PC-9 (cell line): ENCODE data around the gene SYNDIG1. TPM values are rescaled to one million over a fixed set of nuclear protein-coding genes. Genes with fewer than 3 reads are reported as not detected.

Source experiments
- BruUV-seq: library from RNA; stranded (reverse); fragments of 400-500 nt; replicated peaks from 2 replicates; lab custom pipeline; 2021; lab: Mats Ljungman, UMichigan
- CTCF ChIA-PET: fragments of 300-600 bp; sonication (Branson Sonifier 250); formaldehyde crosslinking; loops from one replicate; lab custom pipeline; 2022; ENCODE audit warnings: antibody characterized with exemption; lab: Charles Lee
- POLR2A ChIA-PET: fragments of 300-600 bp; sonication (Branson Sonifier 250); formaldehyde crosslinking; loops from one replicate; lab custom pipeline; 2022; ENCODE audit warnings: antibody characterized with exemption; ENCODE audit not compliant: unreplicated experiment; lab: Charles Lee
- DNase-seq, 2 experiments: peaks; one replicate each; pipeline versions ENCODE4 v3.0.0 to v3.0.0-alpha.2; 2015 to 2022; ENCODE audit warnings: mixed read lengths in 1 of 2
- H2AFZ ChIP-seq: fragments of 200-600 bp; sonication (generic); 2 replicates; pipeline ENCODE4 v1.8.1; 2017; ENCODE audit warnings: antibody characterized with exemption
- H3F3A ChIP-seq: fragments of 200-600 bp; sonication (generic); 2 replicates; pipeline ENCODE4 v1.8.1; 2017; ENCODE audit warnings: antibody characterized with exemption, mild to moderate bottlenecking, low read depth; ENCODE audit not compliant: insufficient read depth
- H3K27ac ChIP-seq: fragments of 200-600 bp; sonication (generic); 2 replicates; pipeline ENCODE4 v1.6.1; 2016; ENCODE audit warnings: mixed run types
- H3K27me3 ChIP-seq: fragments of 200-600 bp; sonication (generic); 2 replicates; pipeline ENCODE4 v1.6.1; 2016; ENCODE audit warnings: low read depth, mixed run types; ENCODE audit not compliant: insufficient read depth
- H3K36me3 ChIP-seq: fragments of 200-600 bp; sonication (generic); 2 replicates; pipeline ENCODE4 v1.6.1; 2016; ENCODE audit warnings: low read depth, mixed run types
- H3K4me1 ChIP-seq: fragments of 200-600 bp; sonication (generic); replicated peaks from 2 replicates; pipeline ENCODE4 v1.6.1; 2016; ENCODE audit warnings: mixed run types; ENCODE audit not compliant: insufficient read depth
- H3K4me2 ChIP-seq: fragments of 200-600 bp; sonication (generic); 2 replicates; pipeline ENCODE4 v1.6.1; 2017; ENCODE audit warnings: mixed run types
- H3K4me3 ChIP-seq: fragments of 200-600 bp; sonication (generic); 2 replicates; pipeline ENCODE4 v1.6.1; 2016; ENCODE audit warnings: mixed run types
- H3K79me2 ChIP-seq: fragments of 200-600 bp; sonication (generic); 2 replicates; pipeline ENCODE4 v1.6.1; 2017; ENCODE audit warnings: low read depth, mixed run types
- H3K9me2 ChIP-seq: fragments of 200-600 bp; sonication (generic); 2 replicates; pipeline ENCODE4 v1.8.1; 2017; ENCODE audit warnings: mild to moderate bottlenecking; ENCODE audit not compliant: insufficient read depth
- H3K9me3 ChIP-seq: fragments of 200-600 bp; sonication (generic); 2 replicates; pipeline ENCODE4 v1.8.1; 2016; ENCODE audit warnings: low read depth; ENCODE audit not compliant: insufficient read depth
- H4K20me1 ChIP-seq: fragments of 200-600 bp; sonication (generic); 2 replicates; pipeline ENCODE4 v1.8.1; 2017; ENCODE audit not compliant: insufficient read depth
- CTCF ChIP-seq: fragments of 200-600 bp; sonication (generic); conservative IDR thresholded peaks from 2 replicates; pipeline ENCODE4 v1.6.1; 2017; ENCODE audit warnings: mixed run types, antibody characterized with exemption, mild to moderate bottlenecking, moderate library complexity
- EZH2 ChIP-seq: fragments of 200-600 bp; sonication (generic); IDR thresholded peaks from 2 replicates; pipeline ENCODE4 v1.8.0; 2017; ENCODE audit warnings: antibody characterized with exemption, low read depth
- intact Hi-C: fragments of 100-400 bp; cut with micrococcal nuclease; formaldehyde crosslinking; loops from one replicate; pipeline ENCODE4 v1.10.0; 2022; ENCODE audit not compliant: unreplicated experiment
- total RNA-seq: library from RNA; stranded (reverse); gene quantifications from 2 replicates; pipeline ENCODE4 v1.2.3, GENCODE V29; 2021

SYNDIG1 gene
- total RNA-seq, 1 experiment from 2014 or later, result 0.17 TPM

DNA sequence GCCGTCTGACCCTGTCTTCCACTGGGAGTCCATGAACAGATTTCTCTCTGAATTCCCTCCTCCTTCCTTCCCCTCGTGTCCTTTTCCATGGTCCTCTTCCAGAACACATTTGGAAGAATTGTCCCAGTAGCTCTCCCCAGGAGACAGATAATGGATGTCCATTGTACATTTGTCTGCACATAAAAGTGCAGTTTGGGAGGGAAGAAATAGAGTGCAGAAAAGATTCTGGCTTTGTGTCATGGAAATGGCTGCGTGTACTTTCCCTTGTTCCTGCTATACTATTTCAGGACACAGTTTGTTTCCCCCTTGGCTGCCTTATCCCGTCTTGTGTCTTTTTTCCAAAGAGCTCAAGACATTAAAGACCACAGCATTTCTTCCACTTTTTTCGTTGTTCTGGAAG is 127.6 kb downstream of the SYNDIG1 start:
- Histone ChIP-seq H2AFZ (no peak overlapping the region), H3K27me3 (no peaks in the 10 kb centered on the region), H3F3A (no peaks in the 10 kb centered on the region), H3K9me3 (peaks cover 10% of the 10 kb centered on the region; the same call in 1 of the 2 replicates), H3K27ac (no peak overlapping the region), H3K4me3 (no peak overlapping the region), H3K4me1 (no peaks in the 10 kb centered on the region), H3K4me2 (no peak overlapping the region), H3K79me2 (no peaks in the 10 kb centered on the region), H3K36me3 (no peaks in the 10 kb centered on the region), H3K9me2 (no peaks in the 10 kb centered on the region), H4K20me1 (no peaks in the 10 kb centered on the region)
- intact Hi-C loops, result no loop called here
- ChIA-PET POLR2A (no interaction called here), CTCF (no interaction called here)
- BruUV-seq, result no TSS peak
- TF ChIP-seq CTCF (no peak), EZH2 (no peak)
- no peak for DNase-seq

GRCh38 chr20:24598346-24598745 is 128.9 kb downstream of the SYNDIG1 start:
- Histone ChIP-seq H3K4me3 (no peak overlapping the region), H3K27me3 (no peaks in the 10 kb centered on the region), H2AFZ (no peak overlapping the region), H3K9me3 (peaks cover 10% of the 10 kb centered on the region; the same call in 1 of the 2 replicates), H3K36me3 (no peaks in the 10 kb centered on the region), H3K4me2 (no peak overlapping the region), H3K79me2 (no peaks in the 10 kb centered on the region), H3K27ac (no peak overlapping the region), H3K9me2 (no peaks in the 10 kb centered on the region), H3F3A (no peaks in the 10 kb centered on the region), H4K20me1 (no peaks in the 10 kb centered on the region), H3K4me1 (no peaks in the 10 kb centered on the region)
- no TSS peak for BruUV-seq
- TF ChIP-seq CTCF (no peak), EZH2 (no peak)
- CTCF ChIA-PET, result no interaction called here
- no peak for DNase-seq
- POLR2A ChIA-PET, result no interaction called here
- intact Hi-C loops, result no loop called here

- Histone ChIP-seq H3K79me2 (no peaks in the 10 kb centered on the region), H3K4me3 (no peak overlapping the region), H3K4me2 (no peak overlapping the region), H4K20me1 (no peaks in the 10 kb centered on the region), H3K9me2 (no peaks in the 10 kb centered on the region), H3K4me1 (no peaks in the 10 kb centered on the region), H3K9me3 (peaks cover 10% of the 10 kb centered on the region; the same call in 1 of the 2 replicates), H2AFZ (no peak overlapping the region), H3K27ac (no peak overlapping the region), H3K27me3 (no peaks in the 10 kb centered on the region), H3K36me3 (no peaks in the 10 kb centered on the region), H3F3A (no peaks in the 10 kb centered on the region)
- ChIA-PET CTCF (no interaction called here), POLR2A (no interaction called here)
- no peak for TF ChIP-seq EZH2
- TF ChIP-seq CTCF, result no peak
- no peak for DNase-seq
- intact Hi-C loops, result no loop called here
- BruUV-seq, result no TSS peak
Measured at GRCh38 chr20:24598996-24599395, 129.6 kb downstream of the SYNDIG1 start.
